Rectal smooth muscle tissue (tissue), 1 donor: Measurements from ENCODE around the gene UBE2D1.

Experiments
- H3K27ac ChIP-seq: one replicate; pipeline ENCODE4 v1.7.0; 2013; ENCODE audit warnings: low read depth, low read length, inconsistent platforms
- H3K27me3 ChIP-seq: one replicate; pipeline ENCODE4 v1.7.0; 2013; ENCODE audit warnings: low read length; ENCODE audit not compliant: control insufficient read depth, insufficient read depth
- H3K36me3 ChIP-seq: one replicate; pipeline ENCODE4 v1.7.0; 2013; ENCODE audit warnings: low read length; ENCODE audit not compliant: control insufficient read depth, insufficient read depth
- H3K4me1 ChIP-seq: one replicate; pipeline ENCODE4 v1.7.0; 2013; ENCODE audit warnings: low read length; ENCODE audit not compliant: control insufficient read depth, insufficient read depth
- H3K4me3 ChIP-seq: one replicate; pipeline ENCODE4 v1.7.0; 2013; ENCODE audit warnings: low read length
- H3K9ac ChIP-seq: one replicate; pipeline ENCODE4 v1.7.0; 2013; ENCODE audit warnings: low read length

Gene UBE2D1

GRCh38 chr10:58362027-58362789 lies 27.4 kb downstream of the UBE2D1 start:
- no peaks in the 10 kb centered on the region for H3K27me3 ChIP-seq
- no peaks in the 10 kb centered on the region for H3K36me3 ChIP-seq
- H3K4me1 ChIP-seq = no peaks in the 10 kb centered on the region
- H3K27ac ChIP-seq = no peak overlapping the region
- H3K4me3 ChIP-seq = no peak overlapping the region
- no peak overlapping the region for H3K9ac ChIP-seq

- H3K4me3 ChIP-seq = no peak overlapping the region
- H3K36me3 ChIP-seq = no peaks in the 10 kb centered on the region
These were observed 32.3 kb downstream of the UBE2D1 start for GRCh38 chr10:58367069-58367468.

GRCh38 chr10:58371473-58371872 lies 36.7 kb downstream of the UBE2D1 start:
- Histone ChIP-seq H3K4me3 (no peak overlapping the region), H3K27me3 (no peaks in the 10 kb centered on the region), H3K27ac (no peak overlapping the region), H3K4me1 (no peaks in the 10 kb centered on the region), H3K9ac (no peak overlapping the region), H3K36me3 (no peaks in the 10 kb centered on the region)

More at GRCh38 chr10:58367069-58367468, 32.3 kb downstream of the UBE2D1 start:
- Histone ChIP-seq H3K27me3 (no peaks in the 10 kb centered on the region), H3K9ac (no peak overlapping the region), H3K4me1 (no peaks in the 10 kb centered on the region), H3K27ac (no peak overlapping the region)

- H3K27ac ChIP-seq = no peak overlapping the region
- no peak overlapping the region for H3K4me3 ChIP-seq
- no peaks in the 10 kb centered on the region for H3K36me3 ChIP-seq
- H3K27me3 ChIP-seq = no peaks in the 10 kb centered on the region
- H3K9ac ChIP-seq = no peak overlapping the region
- no peaks in the 10 kb centered on the region for H3K4me1 ChIP-seq
These were observed 38.0 kb downstream of the UBE2D1 start for GRCh38 chr10:58372607-58373441.

GRCh38 chr10:58373442-58373827 lies 38.6 kb downstream of the UBE2D1 start:
- Histone ChIP-seq H3K4me3 (no peak overlapping the region), H3K27me3 (no peaks in the 10 kb centered on the region), H3K4me1 (no peaks in the 10 kb centered on the region), H3K36me3 (no peaks in the 10 kb centered on the region), H3K9ac (no peak overlapping the region), H3K27ac (peak overlapping the region; percentile 30)

GRCh38 chr10:58382489-58382995 lies 47.7 kb downstream of the UBE2D1 start:
- Histone ChIP-seq H3K4me3 (no peak overlapping the region), H3K4me1 (peaks cover 9% of the 10 kb centered on the region), H3K9ac (no peak overlapping the region), H3K27ac (no peak overlapping the region), H3K36me3 (no peaks in the 10 kb centered on the region), H3K27me3 (no peaks in the 10 kb centered on the region)

- Histone ChIP-seq H3K27me3 (no peaks in the 10 kb centered on the region), H3K9ac (no peak overlapping the region), H3K27ac (peak overlapping the region; percentile 76), H3K36me3 (peaks cover 2% of the 10 kb centered on the region), H3K4me3 (peak overlapping the region; percentile 77), H3K4me1 (peaks cover 9% of the 10 kb centered on the region)
These were observed 49.3 kb downstream of the UBE2D1 start for GRCh38 chr10:58384095-58384494.

- no peaks in the 10 kb centered on the region for H3K27me3 ChIP-seq
- peak overlapping the region; percentile 77 for H3K4me3 ChIP-seq
- H3K9ac ChIP-seq = peak overlapping the region; percentile 38
- H3K4me1 ChIP-seq = peaks cover 9% of the 10 kb centered on the region
- peak overlapping the region; percentile 76 for H3K27ac ChIP-seq
- peaks cover 2% of the 10 kb centered on the region for H3K36me3 ChIP-seq
These were observed 49.8 kb downstream of the UBE2D1 start for GRCh38 chr10:58384544-58384998.

GRCh38 chr10:58384999-58385783 lies 50.4 kb downstream of the UBE2D1 start, which contains the start of gene TFAM:
TSS of gene TFAM (plus strand) at chr10:58385410. CDS start at chr10:58385548, 138 bp downstream.
- Histone ChIP-seq H3K4me1 (peaks cover 9% of the 10 kb centered on the region), H3K36me3 (peaks cover 2% of the 10 kb centered on the region), H3K27me3 (no peaks in the 10 kb centered on the region), H3K27ac (peak within 1 kb of the TSS; percentile 76), H3K9ac (peak within 1 kb of the TSS; percentile 53), H3K4me3 (peak within 1 kb of the TSS; percentile 77)

- peaks cover 2% of the 10 kb centered on the region for H3K36me3 ChIP-seq
- peak overlapping the region; percentile 76 for H3K27ac ChIP-seq
- H3K27me3 ChIP-seq = no peaks in the 10 kb centered on the region
- peak overlapping the region; percentile 53 for H3K9ac ChIP-seq
- peak overlapping the region; percentile 77 for H3K4me3 ChIP-seq
- H3K4me1 ChIP-seq = peaks cover 9% of the 10 kb centered on the region
These were observed 50.9 kb downstream of the UBE2D1 start for GRCh38 chr10:58385784-58386112.

GRCh38 chr10:58389024-58389423 lies 54.2 kb downstream of the UBE2D1 start:
- Histone ChIP-seq H3K4me3 (no peak overlapping the region), H3K36me3 (peaks cover 8% of the 10 kb centered on the region), H3K9ac (no peak overlapping the region), H3K27me3 (no peaks in the 10 kb centered on the region), H3K4me1 (peaks cover 9% of the 10 kb centered on the region), H3K27ac (no peak overlapping the region)

GRCh38 chr10:58393317-58393716 lies 58.5 kb downstream of the UBE2D1 start:
- Histone ChIP-seq H3K4me3 (no peak overlapping the region), H3K36me3 (peaks cover 8% of the 10 kb centered on the region), H3K27me3 (no peaks in the 10 kb centered on the region), H3K27ac (no peak overlapping the region), H3K4me1 (no peaks in the 10 kb centered on the region), H3K9ac (no peak overlapping the region)
